PFSK-1 (cell line): Measurements from ENCODE around the gene GNPTG.

ENCODE experiments used
- FOXP2 ChIP-seq: optimal IDR thresholded peaks from 2 replicates; pipeline ENCODE3; 2011; ENCODE audit warnings: borderline replicate concordance, control low read depth, inconsistent platforms; ENCODE audit not compliant: insufficient read depth; ENCODE audit errors: extremely low read length, extremely low read depth
- POLR2AphosphoS5 ChIP-seq: IDR thresholded peaks from 2 replicates; pipeline ENCODE4 v1.6.1; 2012; ENCODE audit warnings: low read depth, mild to moderate bottlenecking, control low read depth, low read length, moderate library complexity

- TF ChIP-seq POLR2AphosphoS5 = no peak
- no peak for TF ChIP-seq FOXP2
Observed at GRCh38 chr16:1355591-1355990, 3.9 kb downstream of the GNPTG start.
